Measurements from ENCODE around the gene ZNF609.

GRCh38 chr15:64667736-64668161 is 207.4 kb downstream of the ZNF609 start:
- TF ChIP-seq GATA3 (IDR thresholded peaks at IDR 0.05; ENCODE audit: low read depth, low read length): no peak
- TF ChIP-seq GATA2 (IDR thresholded peaks at IDR 0.05; ENCODE audit: low read depth, low read length): no peak
